HepG2 (cell line): ENCODE measurements around the gene SPTBN5. TPM values are rescaled to one million over a fixed set of nuclear protein-coding genes. Genes with fewer than 3 reads are reported as not detected.

Experiments used
- ATAC-seq: fragments of 200-7000 bp; cut with Tn5 transposase; 3 replicates; pipeline ENCODE4 v1.9.1; 2020; ENCODE audit warnings: mild to moderate bottlenecking, moderate library complexity
- BruUV-seq: library from RNA; stranded (reverse); fragments of 400-500 nt; replicated peaks from 2 replicates; lab custom pipeline; 2021; lab: Mats Ljungman, UMichigan
- CTCF ChIA-PET: fragments of 300-600 bp; formaldehyde crosslinking; extraction: SDS; loops from one replicate; lab custom pipeline; 2021; ENCODE audit warnings: low total read pairs, inconsistent platforms, low intra/inter-chr PET ratio; lab: Yijun Ruan, JAX
- POLR2A ChIA-PET: fragments of 350-600 bp; sonication (Branson Sonifier 250); formaldehyde crosslinking; loops from one replicate; lab custom pipeline; 2020; ENCODE audit warnings: antibody characterized with exemption, inconsistent platforms; lab: Yijun Ruan, JAX
- DNase-seq: peaks from one replicate; pipeline ENCODE4 v3.0.0-alpha.2; 2015; ENCODE audit warnings: low spot score
- FAIRE-seq: peaks from 3 replicates; lab custom pipeline; 2011; peaks lifted over from hg19 to GRCh38; lab: Jason Lieb, UNC
- H2AFZ ChIP-seq: one replicate; pipeline ENCODE4 v1.6.1; 2011; ENCODE audit warnings: low read length, inconsistent platforms
- H3K27ac ChIP-seq: fragments of 300-600 bp; 3 replicates; pipeline ENCODE4 v1.8.0; 2011; ENCODE audit warnings: mixed run types, mild to moderate bottlenecking, mixed read lengths, low read length, inconsistent platforms; ENCODE audit not compliant: insufficient read depth; ENCODE audit errors: extremely low read length
- H3K27me3 ChIP-seq, 2 experiments: fragments of 200-600 bp in 1 of 2; 2 replicates in 1 of 2; 3 replicates in 1 of 2; pipeline versions ENCODE4 v1.6.0 to v1.8.0; 2011; ENCODE audit warnings: low read length in 2 of 2, mild to moderate bottlenecking in 2 of 2, moderate library complexity in 2 of 2, inconsistent platforms in 1 of 2; ENCODE audit not compliant: insufficient read depth in 2 of 2, control insufficient read depth in 1 of 2
- H3K36me3 ChIP-seq, 2 experiments: fragments of 200-600 bp in 1 of 2; replicated peaks in 1 of 2; 2 replicates in 1 of 2; 3 replicates in 1 of 2; pipeline versions ENCODE4 v1.5.1 to v1.8.0; 2011; ENCODE audit warnings: low read length in 2 of 2, inconsistent platforms in 1 of 2; ENCODE audit not compliant: insufficient read depth in 2 of 2, control insufficient read depth in 1 of 2
- H3K4me1 ChIP-seq: 2 replicates; pipeline ENCODE4 v1.5.1; 2012; ENCODE audit warnings: low read length, inconsistent platforms; ENCODE audit not compliant: insufficient read depth
- H3K4me2 ChIP-seq: 2 replicates; pipeline ENCODE4 v1.6.0; 2011; ENCODE audit warnings: low read depth, low read length, inconsistent platforms
- H3K4me3 ChIP-seq, 3 experiments: fragments of 200-600 bp in 1 of 3; sonication (generic), shearing (Covaris generic) in 1 of 3; replicated peaks in 1 of 3; 2 replicates each; pipeline ENCODE4 v1.5.1; 2011 to 2016; ENCODE audit warnings: low read length in 3 of 3, inconsistent platforms in 2 of 3, low read depth in 2 of 3, mild to moderate bottlenecking in 2 of 3, control low read depth in 1 of 3, mixed read lengths in 1 of 3; ENCODE audit not compliant: insufficient read depth in 1 of 3
- H3K79me2 ChIP-seq: one replicate; pipeline ENCODE4 v1.6.1; 2011; ENCODE audit warnings: low read length, inconsistent platforms; ENCODE audit not compliant: insufficient read depth
- H3K9ac ChIP-seq: 2 replicates; pipeline ENCODE4 v1.6.0; 2011; ENCODE audit warnings: mild to moderate bottlenecking, low read depth, low read length, inconsistent platforms; ENCODE audit not compliant: insufficient read depth
- H3K9me3 ChIP-seq: 2 replicates; pipeline ENCODE4 v1.5.1; 2012; ENCODE audit warnings: mild to moderate bottlenecking, low read length
- H4K20me1 ChIP-seq: 2 replicates; pipeline ENCODE4 v1.6.0; 2011; ENCODE audit warnings: inconsistent platforms, mild to moderate bottlenecking, low read length, moderate library complexity; ENCODE audit not compliant: insufficient read depth
- ARHGAP35 ChIP-seq: sonication (generic); formaldehyde crosslinking; IDR thresholded peaks from 2 replicates; pipeline ENCODE4 v1.9.0; 2022; ENCODE audit warnings: mild to moderate bottlenecking, inconsistent platforms, moderate library complexity, missing genetic modification reagents, borderline replicate concordance
- DNMT1 ChIP-seq: sonication (generic); formaldehyde crosslinking; IDR thresholded peaks from 2 replicates; pipeline ENCODE4 v1.5.1; 2020; ENCODE audit warnings: mild to moderate bottlenecking, missing genetic modification reagents
- EHMT2 ChIP-seq: fragments of 200-600 bp; sonication (generic); IDR thresholded peaks from 2 replicates; pipeline ENCODE4 v1.7.0; 2017; ENCODE audit warnings: antibody characterized with exemption, low read depth, low read length, borderline replicate concordance
- HES4 ChIP-seq: sonication (generic); formaldehyde crosslinking; IDR thresholded peaks from 2 replicates; pipeline ENCODE4 v1.9.0; 2021; ENCODE audit warnings: mild to moderate bottlenecking, missing genetic modification reagents, borderline replicate concordance
- RFX1 ChIP-seq: fragments of 450-650 bp; IDR thresholded peaks from 2 replicates; pipeline ENCODE4 v1.6.1; 2017
- SNRNP70 ChIP-seq: fragments of 200-400 bp; formaldehyde crosslinking; IDR thresholded peaks from 2 replicates; pipeline ENCODE4 v1.6.1; 2017; ENCODE audit warnings: mild to moderate bottlenecking, low read depth, low read length, moderate library complexity
- ZBTB38 ChIP-seq: sonication (generic); formaldehyde crosslinking; IDR thresholded peaks from 2 replicates; pipeline ENCODE4 v1.5.1; 2020; ENCODE audit warnings: mild to moderate bottlenecking, missing genetic modification reagents
- ZBTB4 ChIP-seq: sonication (generic); formaldehyde crosslinking; IDR thresholded peaks from 2 replicates; pipeline ENCODE4 v1.4.0; 2020; ENCODE audit warnings: missing genetic modification reagents, mild to moderate bottlenecking, borderline replicate concordance
- ZBTB43 ChIP-seq: sonication (generic); formaldehyde crosslinking; conservative IDR thresholded peaks from 2 replicates; pipeline ENCODE4 v1.4.0; 2020; ENCODE audit warnings: missing genetic modification reagents
- ZNF33B ChIP-seq: sonication (generic); formaldehyde crosslinking; IDR thresholded peaks from 2 replicates; pipeline ENCODE4 v1.5.1; 2020; ENCODE audit warnings: mild to moderate bottlenecking, missing genetic modification reagents
- ZNF577 ChIP-seq: sonication (generic); formaldehyde crosslinking; IDR thresholded peaks from 2 replicates; pipeline ENCODE4 v1.4.0; 2020; ENCODE audit warnings: mild to moderate bottlenecking, low read depth, missing genetic modification reagents, borderline replicate concordance
- ZNF773 ChIP-seq: sonication (generic); formaldehyde crosslinking; IDR thresholded peaks from 2 replicates; pipeline ENCODE4 v1.4.0; 2020; ENCODE audit warnings: missing genetic modification reagents, borderline replicate concordance
- WGBS: methylation state at CpG from one replicate; pipeline ENCODE4 v1.1.6; 2017; ENCODE audit warnings: low lambda C conversion rate; 5-methylcytosine and 5-hydroxymethylcytosine counted together
- in situ Hi-C: cut with HindIII; loops from 2 replicates; pipeline ENCODE4 v1.10.0; 2017; ENCODE audit warnings: low pct_unique_long_range_greater_than_20kb; ENCODE audit not compliant: extremely low pct_ligation_motif_present
- intact Hi-C: fragments of 100-400 bp; cut with micrococcal nuclease; formaldehyde crosslinking; loops from one replicate; pipeline ENCODE4 v1.10.0; 2022; ENCODE audit not compliant: unreplicated experiment
- polyA plus RNA-seq, 8 experiments: library from polyadenylated mRNA; depleted of rRNA in 3 of 8; stranded (reverse) in 7 of 8; unstranded in 1 of 8; fragments of >200 nt; fragmentation: Illumina TruSeq in 4 of 8; extraction: Trizol in 4 of 8; gene quantifications; 2 replicates each; pipeline versions ENCODE4 v1.2.1 to v1.2.3, GENCODE V29; 2011 to 2016; ENCODE audit warnings: low read depth in 4 of 8, missing spikeins in 1 of 8, mixed read lengths in 1 of 8; ENCODE audit not compliant: insufficient read depth in 1 of 8
- total RNA-seq, 5 experiments: library from RNA; depleted of rRNA; stranded (reverse); fragments of >200 nt; fragmentation: Illumina TruSeq; extraction: Trizol; gene quantifications; 2 replicates each; pipeline ENCODE4 v1.2.3, GENCODE V29; 2016; ENCODE audit warnings: low read depth in 1 of 5
- TF ChIP-seq, protein P1 (sequence below): sonication (generic); formaldehyde crosslinking; IDR thresholded peaks from 2 replicates; pipeline ENCODE4 v1.4.0; 2020; ENCODE audit warnings: mild to moderate bottlenecking, missing genetic modification reagents

The SPTBN5 gene
- total and polyA plus RNA-seq, 2 of the 13 experiments (the other 11 are each of a cell fraction or from before 2014, with no cell fraction given) = 0.01 to 0.07 TPM

GRCh38 chr15:41871175-41871905 is 22.5 kb downstream of the SPTBN5 start (continued):
- TF ChIP-seq ZBTB43 (CRISPR knock-in tag) (no peak), SNRNP70 (no peak), ZNF33B (CRISPR knock-in tag) (no peak)

- 46% methylated on average over 7 of the region's 9 CpGs for WGBS
- H3K4me3 ChIP-seq = no peak overlapping the region
- no TSS peak for BruUV-seq
- TF ChIP-seq RFX1 (no peak), ZBTB4 (no peak), ZNF773 (CRISPR knock-in tag) (no peak), EHMT2 (no peak), ZNF577 (CRISPR knock-in tag) (no peak), HES4 (no peak), ZBTB38 (CRISPR knock-in tag) (no peak), ARHGAP35 (CRISPR knock-in tag) (no peak), DNMT1 (CRISPR knock-in tag) (no peak)
- TF ChIP-seq, protein P1, sequence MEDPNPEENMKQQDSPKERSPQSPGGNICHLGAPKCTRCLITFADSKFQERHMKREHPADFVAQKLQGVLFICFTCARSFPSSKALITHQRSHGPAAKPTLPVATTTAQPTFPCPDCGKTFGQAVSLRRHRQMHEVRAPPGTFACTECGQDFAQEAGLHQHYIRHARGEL (CRISPR knock-in tag) = no peak
- no peak overlapping the region for H2AFZ ChIP-seq
- no peaks in the 10 kb centered on the region for H4K20me1 ChIP-seq
- H3K79me2 ChIP-seq = no peaks in the 10 kb centered on the region
- intact Hi-C loops = no loop called here
- ChIA-PET CTCF (no interaction called here), POLR2A (no interaction called here)
- no peak for ATAC-seq
- H3K9ac ChIP-seq = no peak overlapping the region
- no peaks in the 10 kb centered on the region for H3K9me3 ChIP-seq
- in situ Hi-C loops = no loop called here
- no peak overlapping the region for H3K27ac ChIP-seq
- FAIRE-seq = no peak
- peaks cover 11 to 80% of the 10 kb centered on the region in 2 experiments for H3K27me3 ChIP-seq
- no peak overlapping the region for H3K4me2 ChIP-seq
- DNase-seq = no peak
- peaks cover 20% of the 10 kb centered on the region for H3K4me1 ChIP-seq
- H3K36me3 ChIP-seq = no peaks in the 10 kb centered on the region
Observed at GRCh38 chr15:41870689-41871081, 23.2 kb downstream of the SPTBN5 start.
